ENCODE measurements around the gene NMU.

GRCh38 chr4:55568905-55569504, 67.1 kb downstream of the NMU start:
- TF ChIP-seq CSDC2 (CRISPR knock-in tag; IDR thresholded peaks at IDR 0.05) (no peak), ESRRG (CRISPR knock-in tag; IDR thresholded peaks at IDR 0.05) (no peak), PATZ1 (CRISPR knock-in tag; IDR thresholded peaks at IDR 0.05; ENCODE audit: borderline replicate concordance) (no peak), ARNTL (CRISPR knock-in tag; IDR thresholded peaks at IDR 0.05; ENCODE audit: borderline replicate concordance, low read depth) (no peak), CREB5 (CRISPR knock-in tag; IDR thresholded peaks at IDR 0.05; ENCODE audit: low read depth) (no peak), ZFP3 (CRISPR knock-in tag; IDR thresholded peaks at IDR 0.05) (no peak), GLIS3 (CRISPR knock-in tag; IDR thresholded peaks at IDR 0.05) (no peak), ISL1 (CRISPR knock-in tag; IDR thresholded peaks at IDR 0.05) (no peak), ZNF70 (CRISPR knock-in tag; IDR thresholded peaks at IDR 0.05) (no peak), TOX (CRISPR knock-in tag; IDR thresholded peaks at IDR 0.05; ENCODE audit: borderline replicate concordance) (no peak), BACH2 (CRISPR knock-in tag; IDR thresholded peaks at IDR 0.05; ENCODE audit: borderline replicate concordance) (no peak)
